Ovary (tissue), 9 donors: ENCODE data around the gene KRTAP5-4. TPM values are rescaled to one million over a fixed set of nuclear protein-coding genes. Genes with fewer than 3 reads are reported as not detected.
"Not testable (repeated sequence)": the region's sequence is repeated elsewhere in the genome, so short reads cannot be mapped to it uniquely, and the experiment has no call there.

Experiments used
- DNase-seq, 5 donors: peaks; one replicate each; pipeline ENCODE4 v3.0.0-alpha.2; 2019 to 2020
- H3K27ac ChIP-seq, 2 donors: fragments of 200-600 bp; one replicate each; pipeline versions ENCODE4 v1.5.1 to v1.8.0; 2019 to 2022
- H3K27me3 ChIP-seq: fragments of 200-600 bp; one replicate; pipeline ENCODE4 v1.8.0; 2022
- H3K36me3 ChIP-seq: fragments of 200-600 bp; sonication (generic); one replicate; pipeline ENCODE4 v1.5.1; 2019
- H3K4me1 ChIP-seq: one replicate; pipeline ENCODE4 v1.8.1; 2013; ENCODE audit warnings: mild to moderate bottlenecking, moderate library complexity; ENCODE audit not compliant: insufficient read depth
- H3K4me3 ChIP-seq: fragments of 200-600 bp; sonication (generic); one replicate; pipeline ENCODE4 v1.5.1; 2017
- H3K9me3 ChIP-seq, 2 donors: fragments of 200-600 bp in 1 of 2; sonication (generic) in 1 of 2; one replicate each; pipeline versions ENCODE4 v1.5.1 to v1.8.1; 2013 to 2019; ENCODE audit warnings: mild to moderate bottlenecking in 1 of 2, moderate library complexity in 1 of 2
- EP300 ChIP-seq: sonication (generic); formaldehyde crosslinking; IDR thresholded peaks from one replicate; pipeline ENCODE4 v1.6.1; 2017; ENCODE audit warnings: antibody characterized with exemption
- POLR2A ChIP-seq: fragments of 450-650 bp; IDR thresholded peaks from one replicate; pipeline ENCODE4 v1.6.1; 2017; ENCODE audit warnings: antibody characterized with exemption, mild to moderate bottlenecking, moderate library complexity
- WGBS, 3 donors: extraction: QIAGEN DNeasy Blood & Tissue Kit in 1 of 3; methylation state at CpG; one replicate each; pipeline versions ENCODE4 v1.1.5 to v1.1.7; 2013 to 2017; 5-methylcytosine and 5-hydroxymethylcytosine counted together
- intact Hi-C, 4 donors: fragments of 100-400 bp; cut with DNase I; formaldehyde crosslinking; loops; one replicate each; pipeline versions ENCODE4 v1.11.0 to v1.15.1; 2022 to 2023
- polyA plus RNA-seq, 2 donors: library from polyadenylated mRNA; stranded (reverse); fragments of 200-250 nt in 1 of 2; fragments of 350-450 nt in 1 of 2; fragmentation: Illumina TruSeq in 1 of 2; extraction: RNeasy Lipid Tissue Mini Kit (QIAGEN cat#74804) in 1 of 2; gene quantifications; one replicate each; pipeline ENCODE4 v1.2.3, GENCODE V29; 2013 to 2014
- total RNA-seq, 7 donors: library from RNA; depleted of rRNA in 2 of 7; stranded (reverse); fragments of >200 nt in 2 of 7; fragmentation: NEBNext Ultra II Directional in 3 of 7; extraction: Animal tissue kit (Norgen Biotek cat#: 25700) in 3 of 7; gene quantifications; one replicate each; pipeline versions ENCODE4 v1.1.0 to v1.2.4, GENCODE V29; 2016 to 2023
- TF ChIP-seq, protein P1 (sequence below), 3 donors: fragments of 450-650 bp in 2 of 3; fragments of 200-600 bp in 1 of 3; IDR thresholded peaks; one replicate each; pipeline versions ENCODE4 v1.5.1 to v1.8.0; 2016 to 2022; ENCODE audit warnings: antibody characterized with exemption in 3 of 3, mild to moderate bottlenecking in 1 of 3
- donor health status: DM: no; HTN: no; CAD: no; lungs with moderate emphysema.
- donor health status: DM: no; HTN: no; CAD: no.
- donor health status: Bipolar disorder and iron deficiency.
- donor health status: DM: yes; HTN: yes; CAD: no.
- donor health status: DM: no; HTN: no; CAD: no.
- donor health status: DM: yes; HTN: yes; CAD: no.

The KRTAP5-4 gene
- total and polyA plus RNA-seq, 9 donors: not detected

DNA sequence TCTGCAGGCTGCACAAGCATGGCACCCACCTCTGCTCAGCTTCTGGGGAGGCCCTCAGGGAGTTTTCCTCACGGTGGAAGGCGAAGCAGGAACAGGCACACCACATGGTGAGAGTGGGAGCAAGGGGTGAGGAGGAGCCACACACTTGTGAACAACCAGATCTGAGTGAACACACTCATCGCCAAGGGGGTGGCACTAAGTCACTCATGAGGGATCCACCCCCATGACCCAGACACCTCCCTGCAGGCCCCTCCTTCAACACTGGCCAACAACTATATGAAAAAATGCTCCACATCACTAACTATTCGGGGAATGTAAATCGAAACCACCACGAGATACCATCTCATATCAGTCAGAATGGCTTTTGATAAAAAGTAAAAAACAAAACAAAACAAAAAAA is 23.1 kb downstream of the KRTAP5-4 start:
- Histone ChIP-seq H3K27me3 (no peaks in the 10 kb centered on the region), H3K27ac (no peak overlapping the region), H3K4me3 (no peak overlapping the region), H3K9me3 (no peaks in the 10 kb centered on the region), H3K4me1 (no peaks in the 10 kb centered on the region), H3K36me3 (no peaks in the 10 kb centered on the region)
- intact Hi-C loops: no loop called here
- DNase-seq: no peak
- TF ChIP-seq, protein P1, sequence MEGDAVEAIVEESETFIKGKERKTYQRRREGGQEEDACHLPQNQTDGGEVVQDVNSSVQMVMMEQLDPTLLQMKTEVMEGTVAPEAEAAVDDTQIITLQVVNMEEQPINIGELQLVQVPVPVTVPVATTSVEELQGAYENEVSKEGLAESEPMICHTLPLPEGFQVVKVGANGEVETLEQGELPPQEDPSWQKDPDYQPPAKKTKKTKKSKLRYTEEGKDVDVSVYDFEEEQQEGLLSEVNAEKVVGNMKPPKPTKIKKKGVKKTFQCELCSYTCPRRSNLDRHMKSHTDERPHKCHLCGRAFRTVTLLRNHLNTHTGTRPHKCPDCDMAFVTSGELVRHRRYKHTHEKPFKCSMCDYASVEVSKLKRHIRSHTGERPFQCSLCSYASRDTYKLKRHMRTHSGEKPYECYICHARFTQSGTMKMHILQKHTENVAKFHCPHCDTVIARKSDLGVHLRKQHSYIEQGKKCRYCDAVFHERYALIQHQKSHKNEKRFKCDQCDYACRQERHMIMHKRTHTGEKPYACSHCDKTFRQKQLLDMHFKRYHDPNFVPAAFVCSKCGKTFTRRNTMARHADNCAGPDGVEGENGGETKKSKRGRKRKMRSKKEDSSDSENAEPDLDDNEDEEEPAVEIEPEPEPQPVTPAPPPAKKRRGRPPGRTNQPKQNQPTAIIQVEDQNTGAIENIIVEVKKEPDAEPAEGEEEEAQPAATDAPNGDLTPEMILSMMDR (IDR thresholded peaks at IDR 0.05): no peak
- TF ChIP-seq POLR2A (no peak), EP300 (no peak)
- WGBS, 3 donors: 65 to 76% (median 68%) methylated on average over 6 of the region's 6 CpGs

DNA sequence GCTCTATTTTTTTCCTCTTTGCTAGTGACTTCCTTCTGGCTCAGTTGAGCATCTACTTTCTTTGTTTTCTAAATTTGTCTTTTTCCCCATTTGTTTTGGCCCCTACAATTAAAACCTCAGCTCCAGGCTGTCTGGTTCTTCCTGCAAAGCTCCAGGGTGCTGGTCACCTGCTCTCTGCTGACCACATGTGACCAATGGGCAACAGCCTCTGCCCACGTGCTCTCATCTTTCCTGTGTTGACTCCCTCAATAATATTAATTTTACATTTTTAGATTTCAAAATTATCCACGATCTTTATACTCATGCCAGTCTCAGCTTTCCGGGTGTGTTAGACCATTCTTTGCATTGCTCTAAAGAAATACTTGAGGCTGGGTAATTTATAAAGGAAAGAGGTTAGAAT is 23.5 kb downstream of the KRTAP5-4 start:
- DNase-seq, intact Hi-C loops, H3K27ac ChIP-seq, H3K36me3 ChIP-seq, H3K27me3 ChIP-seq, H3K9me3 ChIP-seq, H3K4me3 ChIP-seq, H3K4me1 ChIP-seq: not testable (repeated sequence)
- WGBS, 3 donors: 56 to 73% (median 58%) methylated on average over 3 of the region's 3 CpGs

DNA sequence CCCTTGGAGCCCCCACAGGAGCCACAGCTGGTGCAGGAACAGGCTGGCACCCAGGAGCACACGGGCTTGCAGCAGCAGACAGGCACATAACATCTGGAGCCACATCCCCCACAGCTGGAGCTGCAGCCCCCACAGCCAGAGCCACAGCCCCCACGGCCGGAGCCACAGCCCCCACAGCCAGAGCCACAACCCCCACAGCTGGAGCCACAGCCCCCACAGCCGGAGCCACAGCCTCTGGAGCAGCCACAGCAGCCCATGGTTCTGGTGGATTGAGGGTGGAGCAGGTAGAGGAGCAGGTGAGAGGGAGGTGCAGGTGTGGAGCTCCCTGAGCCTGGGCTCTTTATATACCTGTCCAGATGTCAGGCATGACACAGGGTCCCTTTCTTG is 24.0 kb downstream of the KRTAP5-4 start, which contains the start of gene KRTAP5-2:
TSS of gene KRTAP5-2 (minus strand) at position 301 of the 387 bp plus-strand sequence. CDS start at position 257, 44 bp downstream.
- Histone ChIP-seq H3K4me1 (no peaks in the 10 kb centered on the region), H3K27me3 (no peaks in the 10 kb centered on the region), H3K36me3 (no peaks in the 10 kb centered on the region), H3K9me3 (no peaks in the 10 kb centered on the region), H3K27ac (no peak within 1 kb of the TSS), H3K4me3 (no peak within 1 kb of the TSS)
- intact Hi-C loops: no loop called here
- no peak for DNase-seq
- WGBS, 3 donors: 0 to 4% methylated on average over 4 of the region's 4 CpGs; no CpG with 5 or more reads in 1 of the 3 donors
- TF ChIP-seq POLR2A (no peak), EP300 (no peak)
- TF ChIP-seq, protein P1 (IDR thresholded peaks at IDR 0.05): no peak

DNA sequence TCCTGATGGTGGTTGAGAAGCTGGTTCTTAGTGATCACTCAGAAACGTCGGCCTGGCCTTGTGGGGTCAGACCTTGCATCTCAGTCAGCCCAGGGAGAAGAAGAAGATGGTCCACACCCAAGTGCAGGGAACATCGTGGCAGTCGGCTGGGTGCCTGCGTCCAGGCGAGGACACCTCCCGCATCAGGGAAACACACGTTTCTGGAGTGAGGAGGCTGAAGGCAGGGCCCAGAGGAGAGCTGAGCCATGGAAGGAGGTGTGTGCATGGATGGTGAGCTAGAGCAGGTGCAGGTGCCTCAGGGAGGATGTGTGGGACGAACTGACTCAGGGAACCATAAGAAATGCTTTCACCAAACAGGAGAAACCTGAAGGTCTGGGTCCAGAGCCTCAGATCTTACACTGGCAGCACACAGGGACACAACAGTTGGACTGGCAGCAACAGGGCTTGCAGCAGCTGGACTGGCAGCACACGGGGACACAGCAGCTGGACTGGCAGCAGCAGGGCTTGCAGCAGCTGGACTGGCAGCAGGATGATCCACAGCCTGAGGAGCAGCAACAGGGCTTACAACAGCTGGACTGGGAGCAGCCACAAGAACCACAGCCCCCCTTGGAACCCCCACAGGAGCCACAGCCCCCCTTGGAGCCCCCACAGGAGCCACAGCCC is 24.5 kb downstream of the KRTAP5-4 start:
- no peak for DNase-seq
- 64 to 74% (median 67%) methylated on average over 10 of the region's 10 CpGs for WGBS, 3 donors
- intact Hi-C loops: no loop called here
- Histone ChIP-seq H3K36me3 (no peaks in the 10 kb centered on the region), H3K4me3 (no peak overlapping the region), H3K27ac (no peak overlapping the region), H3K9me3 (no peaks in the 10 kb centered on the region), H3K27me3 (no peaks in the 10 kb centered on the region), H3K4me1 (no peaks in the 10 kb centered on the region)
- TF ChIP-seq, protein P1 (IDR thresholded peaks at IDR 0.05): no peak
- TF ChIP-seq EP300: no peak
- no peak for TF ChIP-seq POLR2A

DNA sequence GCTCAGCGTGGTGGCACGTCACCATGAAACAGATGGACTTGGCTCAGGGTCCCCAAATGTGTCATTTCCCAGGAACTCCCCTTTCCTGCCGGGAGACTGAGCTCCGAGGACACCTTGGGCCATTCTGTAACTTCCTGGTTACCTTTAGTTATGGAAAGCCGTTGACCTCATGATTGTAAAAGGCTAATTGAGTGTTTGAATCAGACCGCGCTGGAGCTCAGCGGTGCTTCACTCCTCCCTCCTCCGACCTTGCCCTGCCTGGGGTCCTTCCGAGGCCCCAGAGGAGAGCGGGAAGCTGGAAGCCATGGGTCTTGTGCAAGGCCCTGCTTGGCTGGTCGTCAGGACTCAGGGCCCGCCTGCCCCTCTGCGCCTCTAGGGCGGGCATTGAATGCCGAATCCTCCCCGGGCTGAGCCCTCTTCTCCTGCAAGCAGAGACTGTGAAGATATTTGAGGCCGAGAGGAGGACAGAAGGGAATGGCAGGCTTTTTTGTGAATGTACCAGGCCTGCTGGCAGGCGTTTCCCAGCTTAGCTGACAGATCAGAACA is 25.3 kb downstream of the KRTAP5-4 start:
- H3K4me3 ChIP-seq, H3K27ac ChIP-seq, H3K4me1 ChIP-seq, H3K9me3 ChIP-seq, intact Hi-C loops, H3K36me3 ChIP-seq, DNase-seq, H3K27me3 ChIP-seq: not testable (repeated sequence)
- 53 to 58% (median 56%) methylated on average over 19 of the region's 19 CpGs for WGBS, 3 donors

DNA sequence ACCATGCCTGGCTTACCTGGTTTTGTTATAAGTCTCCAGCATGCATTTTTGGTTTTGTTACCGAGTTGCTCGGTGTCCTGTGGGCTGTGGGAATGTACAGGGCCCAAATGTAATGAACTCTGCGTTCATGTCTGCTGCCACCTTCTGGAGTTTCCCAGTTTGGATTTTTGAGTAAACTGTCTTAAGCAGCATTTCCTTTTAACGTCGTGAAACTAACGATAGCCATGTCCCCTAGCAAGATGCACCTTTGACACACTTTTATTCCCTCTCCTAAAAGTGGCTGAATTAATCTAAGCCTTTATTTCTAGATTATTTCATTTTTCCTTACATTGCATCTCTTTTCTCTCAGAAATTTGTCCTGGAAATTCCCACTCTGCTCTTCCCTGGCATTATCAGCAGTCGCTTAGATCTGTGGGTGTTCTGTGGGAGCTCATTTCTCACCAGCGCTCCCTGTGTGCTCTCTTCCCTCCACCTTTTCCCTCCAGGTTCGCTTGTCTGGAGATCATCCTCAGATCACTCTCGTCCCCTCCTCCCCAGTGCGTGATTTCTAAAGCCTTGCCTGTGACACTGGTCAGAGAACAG is 25.9 kb downstream of the KRTAP5-4 start:
- H3K27me3 ChIP-seq, H3K4me3 ChIP-seq, H3K9me3 ChIP-seq, intact Hi-C loops, H3K4me1 ChIP-seq, H3K36me3 ChIP-seq, DNase-seq, H3K27ac ChIP-seq: not testable (repeated sequence)
- 41 to 48% (median 44%) methylated on average over 11 of the region's 11 CpGs for WGBS, 3 donors
